Stimulated activated CD8-positive, alpha-beta memory T cell treated with anti-CD3 and anti-CD28 coated beads, Interleukin-4, amount 100 ng/mL, for 48 hours (primary cell): Measurements from ENCODE around the gene CA10.

Experiments
- DNase-seq: peaks from one replicate; pipeline ENCODE4 v3.0.0-alpha.2; 2020

CA10 gene

GRCh38 chr17:52145476-52145875, 13.0 kb downstream of the CA10 start:
- DNase-seq = no peak

GRCh38 chr17:52143542-52143941, 15.0 kb downstream of the CA10 start:
- DNase-seq = no peak

- no peak for DNase-seq
Observed at GRCh38 chr17:52140601-52141000, 17.9 kb downstream of the CA10 start.

- no peak for DNase-seq
Observed at GRCh38 chr17:52138752-52139151, 19.8 kb downstream of the CA10 start.

GRCh38 chr17:52138350-52138749, 20.2 kb downstream of the CA10 start:
- DNase-seq = no peak

- no peak for DNase-seq
Observed at GRCh38 chr17:52136166-52136565, 22.3 kb downstream of the CA10 start.

- no peak for DNase-seq
Observed at GRCh38 chr17:52134641-52135040, 23.9 kb downstream of the CA10 start.

GRCh38 chr17:52128721-52129120, 29.8 kb downstream of the CA10 start:
- no peak for DNase-seq

GRCh38 chr17:52124993-52125392, 33.5 kb downstream of the CA10 start:
- no peak for DNase-seq

- no peak for DNase-seq
Observed at GRCh38 chr17:52124561-52124960, 34.0 kb downstream of the CA10 start.

GRCh38 chr17:52120465-52120864, 38.0 kb downstream of the CA10 start:
- no peak for DNase-seq

GRCh38 chr17:52110923-52111581, 47.5 kb downstream of the CA10 start:
- DNase-seq = no peak

- peak; percentile 66 for DNase-seq
Observed at GRCh38 chr17:52106638-52107261, 51.8 kb downstream of the CA10 start.

GRCh38 chr17:52106072-52106471, 52.4 kb downstream of the CA10 start:
- DNase-seq = no peak

- DNase-seq = no peak
Observed at GRCh38 chr17:52105591-52105990, 52.9 kb downstream of the CA10 start.

- DNase-seq = no peak
Observed at GRCh38 chr17:52096056-52096455, 62.5 kb downstream of the CA10 start.

- no peak for DNase-seq
Observed at GRCh38 chr17:52084176-52084575, 74.3 kb downstream of the CA10 start.

GRCh38 chr17:52079496-52079895, 79.0 kb downstream of the CA10 start:
- DNase-seq = no peak

GRCh38 chr17:52071712-52072111, 86.8 kb downstream of the CA10 start:
- no peak for DNase-seq

GRCh38 chr17:52064791-52065211, 93.7 kb downstream of the CA10 start:
- DNase-seq = no peak

- no peak for DNase-seq
Observed at GRCh38 chr17:52049496-52049895, 109.0 kb downstream of the CA10 start.

- no peak for DNase-seq
Observed at GRCh38 chr17:52049051-52049450, 109.5 kb downstream of the CA10 start.

- DNase-seq = no peak
Observed at GRCh38 chr17:52048137-52048898, 110.2 kb downstream of the CA10 start.

GRCh38 chr17:52047086-52047485, 111.4 kb downstream of the CA10 start:
- DNase-seq = no peak
